ENCODE results near the gene MRPL1.

Gene MRPL1

GRCh38 chr4:77910676-77911075 lies 48.0 kb downstream of the MRPL1 start:
- no peak for TF ChIP-seq JUND (IDR thresholded peaks at IDR 0.05; ENCODE audit: low read depth)
- in situ Hi-C loops (cut with HindIII; ENCODE audit: low pct_unique_long_range_greater_than_20kb, low sequenced_read_pairs), result no loop called here
- no peak for DNase-seq (ENCODE audit: low read depth in 1 of 2, low spot score in 1 of 2)

GRCh38 chr4:77911091-77911490 lies 48.5 kb downstream of the MRPL1 start:
- in situ Hi-C loops (cut with HindIII; ENCODE audit: low pct_unique_long_range_greater_than_20kb, low sequenced_read_pairs), result no loop called here
- DNase-seq (ENCODE audit: low read depth in 1 of 2, low spot score in 1 of 2), result no peak
- no peak for TF ChIP-seq JUND (IDR thresholded peaks at IDR 0.05; ENCODE audit: low read depth)

GRCh38 chr4:77911842-77912450 lies 49.3 kb downstream of the MRPL1 start:
- in situ Hi-C loops (cut with HindIII; ENCODE audit: low pct_unique_long_range_greater_than_20kb, low sequenced_read_pairs), result no loop called here
- DNase-seq (ENCODE audit: low read depth in 1 of 2, low spot score in 1 of 2), result no peak

GRCh38 chr4:77913348-77913747 lies 50.7 kb downstream of the MRPL1 start:
- no peak for TF ChIP-seq JUND (IDR thresholded peaks at IDR 0.05; ENCODE audit: low read depth)
- in situ Hi-C loops (cut with HindIII; ENCODE audit: low pct_unique_long_range_greater_than_20kb, low sequenced_read_pairs), result no loop called here
- DNase-seq (ENCODE audit: low read depth in 1 of 2, low spot score in 1 of 2), result no peak

More at GRCh38 chr4:77911842-77912450, 49.3 kb downstream of the MRPL1 start:
- no peak for TF ChIP-seq JUND (IDR thresholded peaks at IDR 0.05; ENCODE audit: low read depth)

- in situ Hi-C loops (cut with HindIII; ENCODE audit: low pct_unique_long_range_greater_than_20kb, low sequenced_read_pairs), result no loop called here
- no peak for TF ChIP-seq JUND (IDR thresholded peaks at IDR 0.05; ENCODE audit: low read depth)
- DNase-seq (ENCODE audit: low read depth in 1 of 2, low spot score in 1 of 2), result no peak
Observed at GRCh38 chr4:77917075-77917474, 54.4 kb downstream of the MRPL1 start.

GRCh38 chr4:77917601-77918000 lies 55.0 kb downstream of the MRPL1 start:
- TF ChIP-seq JUND (IDR thresholded peaks at IDR 0.05; ENCODE audit: low read depth), result no peak
- in situ Hi-C loops (cut with HindIII; ENCODE audit: low pct_unique_long_range_greater_than_20kb, low sequenced_read_pairs), result no loop called here
- no peak for DNase-seq (ENCODE audit: low read depth in 1 of 2, low spot score in 1 of 2)

- in situ Hi-C loops (cut with HindIII; ENCODE audit: low pct_unique_long_range_greater_than_20kb, low sequenced_read_pairs), result no loop called here
- DNase-seq (ENCODE audit: low read depth in 1 of 2, low spot score in 1 of 2), result no peak
- TF ChIP-seq JUND (IDR thresholded peaks at IDR 0.05; ENCODE audit: low read depth), result no peak
Observed at GRCh38 chr4:77920371-77920770, 57.7 kb downstream of the MRPL1 start.

GRCh38 chr4:77921701-77922100 lies 59.1 kb downstream of the MRPL1 start:
- in situ Hi-C loops (cut with HindIII; ENCODE audit: low pct_unique_long_range_greater_than_20kb, low sequenced_read_pairs), result no loop called here
- TF ChIP-seq JUND (IDR thresholded peaks at IDR 0.05; ENCODE audit: low read depth), result peak; percentile 75
- DNase-seq (ENCODE audit: low read depth in 1 of 2, low spot score in 1 of 2), result peak; percentile 11 to 35

GRCh38 chr4:77922158-77923094 lies 59.8 kb downstream of the MRPL1 start:
- TF ChIP-seq JUND (IDR thresholded peaks at IDR 0.05; ENCODE audit: low read depth), result no peak
- in situ Hi-C loops (cut with HindIII; ENCODE audit: low pct_unique_long_range_greater_than_20kb, low sequenced_read_pairs), result no loop called here
- DNase-seq (ENCODE audit: low read depth in 1 of 2, low spot score in 1 of 2), result no peak

GRCh38 chr4:77927991-77928925 lies 65.6 kb downstream of the MRPL1 start:
- in situ Hi-C loops (cut with HindIII; ENCODE audit: low pct_unique_long_range_greater_than_20kb, low sequenced_read_pairs), result no loop called here
- TF ChIP-seq JUND (IDR thresholded peaks at IDR 0.05; ENCODE audit: low read depth), result no peak
- peak in 1 of 2 experiments; percentile 7 for DNase-seq (ENCODE audit: low read depth in 1 of 2, low spot score in 1 of 2)

- DNase-seq (ENCODE audit: low read depth in 1 of 2, low spot score in 1 of 2), result no peak
- in situ Hi-C loops (cut with HindIII; ENCODE audit: low pct_unique_long_range_greater_than_20kb, low sequenced_read_pairs), result no loop called here
- TF ChIP-seq JUND (IDR thresholded peaks at IDR 0.05; ENCODE audit: low read depth), result no peak
Observed at GRCh38 chr4:77930154-77930639, 67.6 kb downstream of the MRPL1 start.

GRCh38 chr4:77930876-77931275 lies 68.2 kb downstream of the MRPL1 start:
- TF ChIP-seq JUND (IDR thresholded peaks at IDR 0.05; ENCODE audit: low read depth), result no peak
- DNase-seq (ENCODE audit: low read depth in 1 of 2, low spot score in 1 of 2), result no peak
- in situ Hi-C loops (cut with HindIII; ENCODE audit: low pct_unique_long_range_greater_than_20kb, low sequenced_read_pairs), result no loop called here

All from T47D (cell line).